HPDE6-E6E7 (cell line): Measurements from ENCODE around the gene NTHL1.
"Not testable (repeated sequence)": the region's sequence is repeated elsewhere in the genome, so short reads cannot be mapped to it uniquely, and the experiment has no call there.

ENCODE experiments used
- DNase-seq: peaks from one replicate; pipeline ENCODE4 v3.0.0; 2011; ENCODE audit warnings: missing footprints; ENCODE audit errors: extremely low spot score

NTHL1 gene

DNA sequence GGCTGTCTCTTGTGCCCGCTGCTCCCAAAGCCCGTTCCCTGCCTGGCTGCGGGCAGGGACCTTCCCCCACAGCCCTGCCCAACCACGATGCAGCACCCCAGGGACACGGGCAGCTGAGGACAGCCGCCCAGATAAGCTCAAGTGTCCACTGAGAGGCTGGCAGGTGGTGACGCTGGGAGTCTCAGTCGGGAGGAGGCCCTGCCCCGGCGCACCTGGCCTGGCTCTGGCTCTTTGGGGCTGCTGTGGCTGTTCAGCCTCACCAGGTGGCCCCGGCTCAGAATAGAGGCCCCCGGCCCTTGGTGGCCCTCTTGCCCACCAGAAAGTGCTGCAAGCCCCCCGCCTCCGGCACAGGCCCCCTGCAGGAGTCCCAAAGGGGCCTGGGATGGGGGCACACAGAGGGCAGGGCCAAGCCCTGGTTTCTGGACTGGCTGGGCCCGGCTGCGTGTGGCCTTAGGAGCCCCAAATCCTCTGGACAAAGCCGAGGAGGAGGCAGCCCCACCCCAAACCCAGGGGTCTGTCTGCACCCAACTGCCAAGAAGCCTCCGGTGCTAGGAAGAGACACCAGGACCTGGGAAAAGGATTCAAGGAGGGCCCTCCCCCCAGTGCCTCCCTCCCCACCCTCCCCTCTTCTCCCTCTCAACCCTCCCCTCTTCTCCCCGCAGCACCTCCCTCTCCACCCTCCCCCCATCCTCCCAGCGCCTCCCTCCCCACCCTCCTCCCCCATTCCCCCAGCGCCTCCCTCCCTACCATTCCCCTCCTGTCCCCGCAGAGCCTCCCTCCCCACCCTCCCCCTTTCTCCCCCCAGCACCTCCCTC is 5.3 kb downstream of the NTHL1 start:
- DNase-seq: no peak

DNA sequence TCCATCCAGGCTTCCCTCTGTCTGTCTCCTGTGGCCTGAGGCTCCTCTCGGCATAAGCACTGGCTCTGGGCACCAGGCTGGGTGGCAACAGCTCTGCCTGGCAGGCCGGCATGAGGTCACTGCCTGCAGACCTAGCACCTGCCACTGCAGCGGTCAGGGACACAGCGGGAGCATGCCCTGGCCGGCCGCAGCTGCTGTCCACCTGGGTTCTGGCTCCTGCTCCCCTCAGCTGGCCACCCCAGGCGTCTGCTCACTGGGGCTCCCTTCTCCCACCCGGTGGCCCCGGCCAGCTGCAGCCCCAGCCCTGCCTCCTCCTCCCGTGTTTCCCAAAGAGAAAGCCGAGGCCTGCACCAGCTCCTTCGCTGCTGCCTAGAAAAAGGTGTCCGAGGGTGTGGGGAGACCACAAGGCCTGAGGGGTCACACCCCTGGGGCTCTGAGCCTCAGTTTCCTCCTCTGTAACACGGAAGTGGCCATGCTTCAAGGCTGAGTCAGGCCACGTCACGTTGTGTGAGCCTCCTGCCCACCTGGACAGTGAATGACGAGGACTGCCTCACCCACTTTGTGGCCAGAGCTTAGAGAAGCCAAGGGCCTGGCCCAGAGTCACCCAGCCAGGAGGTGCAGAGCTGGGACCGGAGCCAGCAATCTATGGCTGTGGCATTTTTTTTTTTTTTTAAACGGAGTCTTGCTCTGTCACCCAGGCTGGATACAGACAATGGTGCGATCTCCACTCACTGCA is 6.7 kb downstream of the NTHL1 start:
- peak; percentile 75 for DNase-seq

DNA sequence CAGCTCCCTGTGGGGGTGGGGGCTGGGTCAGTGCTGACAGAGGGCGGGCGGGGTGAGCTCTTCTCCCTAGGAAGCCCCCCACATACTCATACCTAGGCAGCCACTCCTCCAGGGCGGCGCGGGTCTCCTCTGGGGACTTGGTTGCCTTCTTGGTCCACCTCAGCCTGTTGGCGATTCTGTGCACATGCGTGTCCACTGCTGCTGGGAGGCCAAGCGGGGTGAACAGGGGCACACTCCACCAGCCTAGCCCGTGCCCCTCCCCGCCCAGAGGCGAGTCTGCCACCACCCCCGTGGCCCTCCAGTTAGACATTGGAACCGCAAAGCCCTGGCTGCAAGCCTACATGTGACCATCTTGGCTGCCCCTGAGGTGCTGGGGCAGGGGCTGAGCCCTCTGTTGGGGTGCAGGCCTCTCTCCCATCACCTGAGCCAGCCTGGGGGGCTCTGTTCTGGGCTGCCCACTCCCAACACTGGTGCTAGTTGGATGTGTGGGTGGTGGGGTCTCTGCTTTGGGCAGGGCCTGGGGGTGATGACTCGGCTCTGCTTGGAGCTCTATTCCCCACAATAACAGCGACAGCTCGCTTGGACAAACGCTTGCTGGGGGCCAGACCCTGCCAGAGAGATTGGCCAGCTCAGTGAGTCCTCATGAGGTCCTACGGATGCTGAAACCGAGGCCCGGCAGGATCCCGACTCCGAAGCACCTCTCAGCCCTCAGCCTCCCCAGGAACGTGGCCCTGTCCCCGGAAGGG is 7.4 kb downstream of the NTHL1 start:
- no peak for DNase-seq

DNA sequence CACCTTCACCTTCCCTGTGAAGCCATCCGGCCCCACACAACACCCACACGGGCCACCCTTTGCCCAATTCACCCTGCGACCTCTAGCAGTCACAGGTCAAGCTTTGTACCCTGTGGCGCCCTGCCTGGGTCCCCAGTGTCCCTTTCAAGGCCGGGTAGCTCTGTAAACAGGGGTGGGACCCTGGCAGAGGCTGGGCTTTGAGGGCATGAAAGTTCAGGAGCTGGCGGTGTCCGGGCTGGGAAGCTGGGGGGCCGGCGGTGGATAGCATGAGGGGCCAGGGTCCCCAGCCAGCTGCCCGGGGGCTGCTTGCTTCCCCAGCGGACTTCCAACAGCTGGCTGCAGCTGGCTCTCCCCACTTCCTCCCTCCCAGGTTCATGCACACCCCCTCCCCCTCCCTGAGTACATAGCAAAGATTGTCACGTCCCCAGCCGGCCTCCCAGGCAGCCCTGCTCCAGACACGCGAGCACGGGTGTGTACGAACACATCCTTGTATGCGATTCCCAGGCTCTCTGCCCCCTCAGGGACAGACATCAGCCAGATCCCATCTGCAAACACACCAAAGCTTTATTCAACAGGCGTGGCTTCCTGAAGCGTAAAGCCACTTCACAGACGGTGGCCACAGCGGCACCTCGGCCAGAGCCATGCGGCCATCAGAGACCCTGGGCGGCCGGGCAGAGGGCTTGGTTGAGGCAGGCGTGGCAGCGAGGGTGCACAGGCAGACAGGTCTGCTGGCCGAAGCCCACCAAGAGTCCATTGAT is 8.2 kb downstream of the NTHL1 start:
- no peak for DNase-seq

DNA sequence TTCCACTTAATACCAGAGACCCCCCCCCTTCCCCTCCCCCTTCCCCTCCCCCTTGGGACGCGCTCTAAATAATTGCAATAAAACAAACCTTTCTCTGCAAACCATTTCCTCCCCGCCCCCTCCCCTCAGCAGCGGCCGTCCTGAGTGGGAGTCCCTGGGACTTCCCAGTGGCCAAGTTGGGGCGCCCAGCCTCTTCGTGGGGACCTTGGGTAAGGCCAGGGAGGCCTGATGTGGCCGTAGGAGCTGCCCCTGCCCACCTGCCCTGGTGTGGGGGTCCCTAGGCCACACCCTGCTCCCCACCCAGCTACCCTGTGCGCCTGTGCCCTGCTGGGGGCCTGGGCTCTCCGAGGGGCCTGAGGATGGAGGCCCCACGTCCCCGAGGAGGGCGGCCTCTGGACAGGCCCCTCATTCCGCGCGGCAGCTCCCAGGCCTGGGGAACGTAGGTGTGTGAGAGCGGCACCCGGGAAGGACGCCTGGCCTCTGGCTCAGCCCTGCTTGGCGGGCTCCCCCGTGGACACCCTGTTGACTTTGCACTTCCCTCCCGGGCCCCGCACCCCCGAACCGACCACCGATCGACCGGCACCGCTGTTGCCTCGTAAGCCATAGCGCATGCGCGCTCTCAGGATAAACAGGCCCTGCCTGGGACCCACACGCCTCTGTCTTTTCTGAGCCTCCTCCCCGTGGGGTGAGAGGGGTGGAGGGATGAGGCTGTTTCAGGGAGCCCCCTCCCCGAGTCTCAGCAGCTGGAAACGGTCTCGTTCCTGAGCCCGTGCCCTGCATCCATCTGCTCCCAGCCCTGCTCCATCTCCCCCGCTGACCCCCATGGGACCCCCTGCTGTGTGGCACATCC is 9.0 kb downstream of the NTHL1 start:
- DNase-seq: no peak

DNA sequence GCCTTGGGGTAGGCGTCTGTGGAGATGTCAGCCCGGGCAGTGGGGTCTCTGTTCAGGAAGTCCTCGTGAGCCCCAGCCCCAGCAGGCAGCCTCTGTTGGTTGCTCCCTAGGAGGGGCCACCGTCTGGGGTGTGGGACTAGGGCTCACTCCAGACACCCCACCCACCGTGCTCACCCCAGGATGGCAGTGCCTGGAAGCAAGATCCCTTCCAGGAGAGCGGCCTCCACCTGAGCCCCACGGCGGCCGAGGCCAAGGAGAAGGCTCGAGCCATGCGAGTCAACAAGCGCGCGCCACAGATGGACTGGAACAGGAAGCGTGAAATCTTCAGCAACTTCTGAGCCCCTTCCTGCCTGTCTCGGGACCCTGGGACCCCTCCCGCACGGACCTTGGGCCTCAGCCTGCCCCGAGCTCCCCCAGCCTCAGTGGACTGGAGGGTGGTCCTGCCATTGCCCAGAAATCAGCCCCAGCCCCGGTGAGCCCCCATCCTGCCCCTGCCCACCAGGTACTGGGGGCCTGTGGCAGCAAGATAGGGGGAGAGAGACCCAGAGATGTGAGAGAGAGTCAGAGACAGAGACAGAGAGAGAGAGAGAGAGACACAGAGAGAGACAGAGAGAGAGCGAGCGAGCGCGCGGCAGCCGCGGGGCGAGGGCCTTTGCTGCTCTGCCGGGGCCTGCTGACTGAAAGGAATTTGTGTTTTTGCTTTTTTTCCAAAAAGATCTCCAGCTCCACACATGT is 9.8 kb downstream of the NTHL1 start:
- DNase-seq: no peak

DNA sequence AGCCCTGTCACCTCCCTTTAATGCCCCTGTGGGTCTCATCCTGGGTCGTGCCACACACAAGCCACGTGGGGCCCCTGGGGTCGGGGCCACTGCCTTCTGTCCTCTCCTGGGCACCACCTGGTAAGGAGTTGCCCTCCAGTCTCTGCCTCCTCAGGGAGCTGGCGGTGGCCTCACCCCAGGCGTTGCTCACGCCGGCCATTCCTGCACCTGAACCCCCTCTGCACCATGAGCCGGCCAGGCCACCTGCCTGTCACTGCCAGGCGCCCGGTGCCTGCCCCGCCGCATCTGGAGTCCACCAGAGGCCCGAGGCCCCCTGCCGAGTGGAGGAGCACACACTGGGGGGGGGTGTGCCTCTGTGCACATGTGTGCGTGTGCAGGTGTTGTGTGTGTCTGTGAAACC is 10.5 kb downstream of the NTHL1 start:
- no peak for DNase-seq

DNA sequence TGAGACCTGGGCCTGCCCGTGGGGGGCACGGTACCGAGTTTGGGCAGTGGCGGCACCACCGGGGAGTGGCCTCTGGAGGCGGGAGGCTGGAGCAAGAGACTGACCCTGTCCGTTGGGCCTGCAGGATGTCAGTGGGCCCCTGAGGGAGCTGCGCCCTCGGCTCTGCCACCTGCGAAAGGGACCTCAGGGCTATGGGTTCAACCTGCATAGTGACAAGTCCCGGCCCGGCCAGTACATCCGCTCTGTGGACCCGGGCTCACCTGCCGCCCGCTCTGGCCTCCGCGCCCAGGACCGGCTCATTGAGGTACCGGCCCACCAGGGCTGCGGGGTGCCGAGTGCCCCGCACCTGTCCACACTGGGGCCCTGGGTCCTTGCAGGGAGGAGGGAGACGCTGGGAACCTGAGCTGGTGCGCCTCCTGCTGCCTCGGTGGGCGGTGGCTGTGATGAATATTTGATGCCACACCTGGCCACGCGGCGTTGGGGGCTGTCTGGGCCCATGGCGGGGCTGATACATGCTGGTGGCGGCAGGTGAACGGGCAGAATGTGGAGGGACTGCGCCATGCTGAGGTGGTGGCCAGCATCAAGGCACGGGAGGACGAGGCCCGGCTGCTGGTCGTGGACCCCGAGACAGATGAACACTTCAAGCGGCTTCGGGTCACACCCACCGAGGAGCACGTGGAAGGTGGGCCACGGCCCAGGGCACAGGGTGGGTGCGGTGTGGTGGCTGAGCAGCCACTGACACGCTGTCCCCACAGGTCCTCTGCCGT is 11.3 kb downstream of the NTHL1 start:
- no peak for DNase-seq

DNA sequence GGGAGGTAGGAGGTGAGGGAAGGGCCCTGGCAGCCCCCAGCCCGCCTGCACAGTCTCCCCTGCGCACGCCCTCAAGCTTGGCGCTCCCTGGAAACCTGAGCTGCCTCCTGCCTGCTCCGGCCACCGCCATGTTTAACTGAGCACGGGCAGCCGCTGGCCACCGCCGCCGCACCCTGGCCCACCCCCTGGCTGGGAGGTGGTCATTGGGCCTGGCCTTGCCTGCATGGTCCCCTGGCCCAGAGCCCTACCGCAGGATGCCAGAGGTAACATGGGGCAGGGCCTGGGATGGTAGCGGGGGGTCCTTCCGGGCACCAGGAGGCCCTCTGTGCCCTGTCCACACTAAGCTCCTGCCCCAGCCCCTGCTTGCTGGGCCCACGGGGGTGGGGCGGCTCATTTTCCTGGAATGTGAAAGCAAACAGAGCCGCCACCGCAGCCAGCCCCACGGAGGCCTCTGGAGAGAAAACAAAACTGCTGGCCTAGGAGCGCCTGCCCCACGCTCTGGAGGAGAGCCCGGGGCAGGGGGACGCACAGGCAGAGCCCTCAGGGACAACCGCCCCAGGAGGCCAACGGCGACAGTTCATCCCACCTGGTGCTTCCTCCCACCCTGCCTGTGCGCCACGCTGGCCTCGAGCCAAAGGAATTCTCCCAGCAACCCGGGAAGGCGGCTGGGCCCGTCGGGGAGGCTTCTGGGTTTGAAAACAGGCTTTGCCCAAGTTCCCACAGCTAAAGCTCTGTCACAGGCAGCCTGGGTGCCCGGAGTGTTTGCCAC is 12.0 kb downstream of the NTHL1 start:
- DNase-seq: no peak

DNA sequence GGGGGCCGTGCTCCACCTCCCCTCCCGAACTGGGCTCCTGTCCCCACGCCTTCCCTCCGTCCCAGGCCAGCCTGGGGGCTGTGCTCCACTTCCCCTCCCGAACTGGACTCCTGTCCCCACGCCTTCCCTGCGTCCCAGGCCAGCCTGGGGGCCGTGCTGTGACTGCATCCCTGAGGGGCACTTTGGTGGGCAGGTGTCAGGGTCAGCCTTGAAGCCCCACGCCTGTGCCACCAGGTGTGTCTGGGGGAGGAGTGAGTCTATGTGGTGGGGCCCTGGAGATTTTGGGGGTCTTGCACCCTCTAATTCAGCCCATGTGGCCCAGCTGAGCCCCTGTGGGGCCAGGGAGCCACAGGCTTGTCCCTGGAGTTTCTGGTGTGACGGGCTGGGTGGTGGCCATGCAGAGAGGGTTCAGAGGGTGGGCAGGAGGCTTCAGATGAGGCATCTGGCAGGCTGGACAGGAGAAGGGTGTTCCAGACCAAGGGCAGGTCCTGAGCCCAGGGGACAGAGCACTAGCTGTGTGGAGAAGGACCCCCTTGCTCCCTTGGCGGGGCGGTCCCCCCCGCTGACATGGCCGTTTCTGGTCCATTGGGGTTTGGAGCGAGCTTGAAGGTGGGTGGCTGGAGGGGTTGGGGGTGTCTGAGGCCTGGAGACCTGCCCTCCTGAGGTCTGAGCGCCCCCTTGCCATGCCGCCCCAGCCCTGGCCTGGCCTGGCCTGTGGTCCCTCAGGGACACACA is 12.8 kb downstream of the NTHL1 start:
- DNase-seq: no peak

DNA sequence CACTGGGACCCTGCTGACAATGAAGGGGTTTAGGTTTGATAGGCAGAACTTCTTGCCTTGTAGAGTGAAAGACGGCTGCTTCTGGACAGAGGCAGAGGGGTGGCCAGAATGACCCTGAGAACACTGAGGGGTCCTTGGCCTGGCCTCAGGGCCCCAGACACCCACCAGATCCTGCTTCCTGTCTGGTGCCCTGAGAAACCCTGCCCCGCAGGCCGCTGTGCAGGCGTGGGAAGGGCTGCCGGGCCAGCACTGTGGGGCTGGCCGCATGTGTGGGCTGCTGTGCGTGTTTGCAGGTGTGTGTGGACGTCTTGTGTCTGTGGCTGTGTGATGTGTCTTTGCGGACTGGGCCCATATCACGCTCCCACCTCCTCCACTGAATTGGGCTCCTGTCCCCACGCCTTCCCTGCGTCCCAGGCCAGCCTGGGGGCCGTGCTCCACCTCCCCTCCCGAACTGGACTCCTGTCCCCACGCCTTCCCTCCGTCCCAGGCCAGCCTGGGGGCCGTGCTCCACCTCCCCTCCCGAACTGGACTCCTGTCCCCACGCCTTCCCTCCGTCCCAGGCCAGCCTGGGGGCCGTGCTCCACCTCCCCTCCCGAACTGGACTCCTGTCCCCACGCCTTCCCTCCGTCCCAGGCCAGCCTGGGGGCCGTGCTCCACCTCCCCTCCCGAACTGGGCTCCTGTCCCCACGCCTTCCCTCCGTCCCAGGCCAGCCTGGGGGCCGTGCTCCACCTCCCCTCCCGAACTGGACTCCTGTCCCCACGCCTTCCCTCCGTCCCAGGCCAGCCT is 13.5 kb downstream of the NTHL1 start:
- not testable (repeated sequence) for DNase-seq

DNA sequence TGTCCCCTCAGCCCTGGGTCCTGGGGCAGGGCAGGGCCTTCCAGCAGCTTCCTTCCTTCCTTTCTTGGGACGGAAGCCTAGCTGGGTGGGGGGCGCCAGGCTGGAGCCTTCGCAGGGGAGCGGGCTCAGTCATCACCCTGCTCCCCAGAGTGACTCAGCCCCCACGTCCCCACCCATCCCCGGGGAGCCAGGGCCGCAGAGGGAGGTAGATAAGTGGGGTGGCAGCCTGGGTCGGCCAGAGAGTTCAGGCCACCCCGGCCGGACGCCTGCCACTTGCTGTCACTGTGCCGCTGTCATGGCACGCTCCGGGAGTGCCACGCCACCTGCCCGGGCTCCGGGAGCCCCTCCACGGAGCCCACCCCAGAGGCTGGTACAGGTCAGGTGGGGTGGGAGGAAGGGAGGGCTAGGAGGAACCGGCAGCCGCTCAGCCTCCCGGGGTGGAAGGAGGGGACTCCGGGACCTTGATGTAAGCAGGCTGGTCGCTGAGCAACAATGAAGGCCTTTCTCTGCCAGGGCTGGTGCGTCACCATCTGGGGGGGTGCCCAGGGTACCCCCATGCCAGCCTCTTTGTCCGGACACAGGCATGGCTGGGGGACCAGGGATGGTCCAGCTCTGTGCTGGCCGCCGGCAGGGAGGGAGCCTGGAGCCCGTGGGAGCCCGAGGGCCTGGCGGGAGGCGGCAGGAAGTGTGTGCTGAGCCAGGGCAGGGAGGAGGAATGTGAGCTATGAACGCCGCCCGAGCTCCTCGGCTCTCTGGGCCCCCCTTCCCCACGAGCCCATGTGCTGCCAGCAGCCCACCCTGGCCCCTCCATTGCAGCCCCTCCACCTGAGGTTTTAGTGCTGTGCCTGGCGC is 14.4 kb downstream of the NTHL1 start:
- no peak for DNase-seq

DNA sequence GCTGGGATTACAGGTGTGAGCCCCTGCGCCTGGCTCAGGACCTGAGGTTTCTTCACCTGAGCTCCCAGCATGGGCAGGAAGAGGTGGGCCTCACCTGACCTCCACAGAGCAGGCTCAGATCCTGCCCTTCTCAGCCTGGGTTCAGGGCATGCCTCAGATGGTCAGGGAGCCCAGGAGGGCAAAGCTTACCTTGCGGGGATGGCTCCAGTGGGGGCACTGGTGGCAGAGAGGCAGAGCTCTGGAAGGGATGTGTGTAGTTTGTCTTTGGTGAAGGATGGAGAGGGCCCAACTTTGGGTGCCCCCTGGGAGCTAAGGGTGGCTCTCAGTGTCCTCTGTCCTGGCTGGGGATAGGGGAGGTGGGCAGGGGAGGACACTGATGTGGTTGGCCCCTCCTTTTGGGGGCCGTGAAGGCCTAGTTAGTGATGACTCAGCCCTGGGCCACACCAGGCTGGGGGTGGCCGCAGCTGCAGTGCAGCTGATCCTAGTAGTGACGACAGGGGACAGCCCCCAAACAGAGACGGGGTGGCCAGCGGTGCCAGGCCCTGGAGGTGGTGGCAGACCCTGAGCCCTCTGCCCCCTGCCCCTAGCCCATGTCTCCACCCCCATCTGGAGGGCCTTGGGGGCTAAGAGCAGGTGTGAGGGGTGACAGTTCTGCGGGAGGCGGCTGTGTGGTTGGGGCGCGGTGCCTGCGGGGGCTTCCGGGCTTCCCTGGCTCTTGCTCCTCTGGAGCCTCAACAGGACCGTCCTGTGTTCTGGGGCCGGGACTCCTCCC is 15.2 kb downstream of the NTHL1 start:
- DNase-seq: no peak

DNA sequence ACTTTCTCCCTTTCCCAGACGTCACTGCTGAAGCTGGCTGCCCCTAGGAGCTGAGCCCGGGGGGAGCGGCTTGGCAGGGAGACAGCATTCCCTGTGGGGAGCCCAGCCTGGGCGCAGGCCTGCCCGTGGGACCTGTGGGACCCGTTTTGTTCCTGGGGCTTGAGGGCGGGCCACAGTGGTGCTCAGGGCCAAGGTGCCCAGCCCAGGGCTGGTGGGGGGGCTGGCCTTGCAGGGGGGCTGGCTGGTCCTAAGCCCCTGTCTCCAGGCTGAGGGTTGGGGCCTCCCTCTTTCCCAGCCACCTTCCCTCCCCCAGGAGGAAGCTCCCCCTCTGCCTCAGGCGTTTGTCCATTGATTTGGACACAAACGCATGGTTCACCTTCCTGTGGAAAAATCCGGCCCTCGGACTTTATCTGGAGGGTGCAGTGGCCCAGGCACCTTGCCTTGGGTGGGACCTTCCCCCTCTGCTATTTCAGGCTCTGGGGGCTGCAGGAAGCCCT is 16.5 kb downstream of the NTHL1 start:
- no peak for DNase-seq

DNA sequence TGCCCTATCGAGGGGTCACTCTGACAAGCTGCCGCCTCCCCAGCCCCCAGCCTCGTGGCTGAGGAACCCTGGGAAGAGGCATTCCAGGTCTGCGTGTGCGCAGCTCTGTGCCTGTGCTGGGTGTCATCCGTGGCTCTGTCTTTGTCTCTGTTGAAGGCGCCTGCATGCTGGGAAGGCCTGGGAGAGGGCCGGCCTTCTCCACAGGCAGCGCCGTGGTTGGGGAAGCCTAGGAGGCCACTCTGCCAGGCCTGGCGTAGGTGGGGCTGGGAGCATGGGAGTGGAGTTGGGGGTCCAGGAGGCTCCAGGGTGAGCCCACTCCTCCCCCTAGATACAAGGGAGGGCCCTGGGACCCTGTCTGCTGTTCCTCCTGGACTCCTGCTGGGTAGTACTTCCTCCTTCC is 17.6 kb downstream of the NTHL1 start:
- no peak for DNase-seq
